Measurements from ENCODE around the gene SCT.
A peak's percentile ranks its signal among the peaks of the same experiment; 100 is the strongest.

Gene SCT

GRCh38 chr11:636511-637332 is 9.7 kb upstream of the SCT start, which contains the start of gene DRD4:
Gene DRD4, plus strand, starts transcription at chr11:637269. Its CDS starts 36 bp downstream, at chr11:637305.
- Histone ChIP-seq H3K27me3 (ENCODE audit: insufficient read depth, poor library complexity, severe bottlenecking) (no peaks in the 10 kb centered on the region), H3K9me3 (ENCODE audit: severe bottlenecking) (no peaks in the 10 kb centered on the region), H3K4me3 (ENCODE audit: severe bottlenecking) (no peak within 1 kb of the TSS), H3K4me1 (ENCODE audit: insufficient read depth, poor library complexity, severe bottlenecking) (no peaks in the 10 kb centered on the region), H3K27ac (ENCODE audit: poor library complexity, severe bottlenecking) (no peak within 1 kb of the TSS), H3K36me3 (ENCODE audit: low read depth) (no peaks in the 10 kb centered on the region)
- 0 out of 3 replicates have a peak, but pooled peaks have one; percentile 11 for ATAC-seq (ENCODE audit: low read depth)
- TF ChIP-seq, protein P1, sequence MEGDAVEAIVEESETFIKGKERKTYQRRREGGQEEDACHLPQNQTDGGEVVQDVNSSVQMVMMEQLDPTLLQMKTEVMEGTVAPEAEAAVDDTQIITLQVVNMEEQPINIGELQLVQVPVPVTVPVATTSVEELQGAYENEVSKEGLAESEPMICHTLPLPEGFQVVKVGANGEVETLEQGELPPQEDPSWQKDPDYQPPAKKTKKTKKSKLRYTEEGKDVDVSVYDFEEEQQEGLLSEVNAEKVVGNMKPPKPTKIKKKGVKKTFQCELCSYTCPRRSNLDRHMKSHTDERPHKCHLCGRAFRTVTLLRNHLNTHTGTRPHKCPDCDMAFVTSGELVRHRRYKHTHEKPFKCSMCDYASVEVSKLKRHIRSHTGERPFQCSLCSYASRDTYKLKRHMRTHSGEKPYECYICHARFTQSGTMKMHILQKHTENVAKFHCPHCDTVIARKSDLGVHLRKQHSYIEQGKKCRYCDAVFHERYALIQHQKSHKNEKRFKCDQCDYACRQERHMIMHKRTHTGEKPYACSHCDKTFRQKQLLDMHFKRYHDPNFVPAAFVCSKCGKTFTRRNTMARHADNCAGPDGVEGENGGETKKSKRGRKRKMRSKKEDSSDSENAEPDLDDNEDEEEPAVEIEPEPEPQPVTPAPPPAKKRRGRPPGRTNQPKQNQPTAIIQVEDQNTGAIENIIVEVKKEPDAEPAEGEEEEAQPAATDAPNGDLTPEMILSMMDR (IDR thresholded peaks at IDR 0.05; ENCODE audit: poor library complexity, severe bottlenecking), result no peak
- no peak for DNase-seq (ENCODE audit: low spot score)

DNA sequence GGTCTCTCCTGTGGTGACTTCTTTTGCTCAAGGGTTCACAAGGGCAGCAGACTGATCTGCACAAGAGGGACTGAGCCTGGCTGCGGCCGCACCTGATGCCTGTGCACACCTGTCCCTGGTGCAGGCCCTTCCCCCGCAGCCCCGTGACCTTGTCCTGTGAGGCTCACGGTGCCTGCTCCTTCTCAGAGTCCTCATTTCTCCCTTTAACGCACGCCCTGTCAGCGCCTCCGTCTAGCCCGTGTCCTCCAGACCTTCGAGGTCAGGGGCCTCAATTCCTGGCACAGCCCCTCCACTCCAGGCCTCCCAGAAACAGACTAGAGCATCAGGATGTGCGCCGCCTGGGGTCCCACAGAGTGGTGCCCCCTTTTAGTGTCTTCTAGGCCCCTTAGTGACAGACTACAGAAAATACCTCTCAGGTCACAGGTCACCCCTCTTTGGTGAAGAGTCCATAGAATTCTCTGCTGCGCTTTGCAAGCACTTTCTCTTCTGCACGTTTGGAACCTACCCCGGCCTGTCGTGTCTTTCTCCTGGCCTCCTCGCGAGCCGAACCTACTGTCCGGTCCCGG is 9.0 kb upstream of the SCT start:
- Histone ChIP-seq H3K4me3 (ENCODE audit: severe bottlenecking) (no peak overlapping the region), H3K9me3 (ENCODE audit: severe bottlenecking) (no peaks in the 10 kb centered on the region), H3K4me1 (ENCODE audit: insufficient read depth, poor library complexity, severe bottlenecking) (no peaks in the 10 kb centered on the region), H3K36me3 (ENCODE audit: low read depth) (no peaks in the 10 kb centered on the region), H3K27me3 (ENCODE audit: insufficient read depth, poor library complexity, severe bottlenecking) (no peaks in the 10 kb centered on the region), H3K27ac (ENCODE audit: poor library complexity, severe bottlenecking) (no peak overlapping the region)
- DNase-seq (ENCODE audit: low spot score) (no peak), ATAC-seq (ENCODE audit: low read depth) (no peak; the same call in 2 of the 3 replicates)
- TF ChIP-seq, protein P1 (IDR thresholded peaks at IDR 0.05; ENCODE audit: poor library complexity, severe bottlenecking), result no peak

- Histone ChIP-seq H3K4me1 (ENCODE audit: insufficient read depth, poor library complexity, severe bottlenecking) (no peaks in the 10 kb centered on the region), H3K9me3 (ENCODE audit: severe bottlenecking) (no peaks in the 10 kb centered on the region), H3K27ac (ENCODE audit: poor library complexity, severe bottlenecking) (no peak overlapping the region), H3K27me3 (ENCODE audit: insufficient read depth, poor library complexity, severe bottlenecking) (no peaks in the 10 kb centered on the region), H3K36me3 (ENCODE audit: low read depth) (no peaks in the 10 kb centered on the region), H3K4me3 (ENCODE audit: severe bottlenecking) (no peak overlapping the region)
- DNase-seq (ENCODE audit: low spot score) (no peak), ATAC-seq (ENCODE audit: low read depth) (no peak)
- TF ChIP-seq, protein P1 (IDR thresholded peaks at IDR 0.05; ENCODE audit: poor library complexity, severe bottlenecking), result no peak
Measured at GRCh38 chr11:630871-631270, 3.9 kb upstream of the SCT start.

DNA sequence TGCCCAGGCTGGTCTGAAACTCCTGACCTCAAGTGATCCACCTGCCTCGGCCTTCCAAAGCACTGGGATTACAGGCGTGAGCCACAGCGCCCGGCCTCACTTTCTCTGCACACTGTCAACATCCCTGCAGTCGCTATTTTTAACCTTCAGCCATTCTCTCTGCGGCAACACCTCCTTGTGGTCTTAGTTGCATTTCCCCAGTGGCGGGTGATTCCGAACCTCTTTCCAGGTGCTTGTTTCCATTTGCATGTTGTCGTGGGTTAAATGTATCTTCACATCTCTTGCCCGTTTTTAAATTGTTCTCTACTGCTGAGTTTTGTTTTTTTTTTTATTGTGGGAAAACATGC is 2.2 kb upstream of the SCT start:
- H3K9me3 ChIP-seq (ENCODE audit: severe bottlenecking), result no peaks in the 10 kb centered on the region
- H3K27ac ChIP-seq (ENCODE audit: poor library complexity, severe bottlenecking), result no peak overlapping the region
- H3K4me3 ChIP-seq (ENCODE audit: severe bottlenecking), result no peak overlapping the region
- ATAC-seq (ENCODE audit: low read depth) (no peak), DNase-seq (ENCODE audit: low spot score) (no peak)
- H3K4me1 ChIP-seq (ENCODE audit: insufficient read depth, poor library complexity, severe bottlenecking), result no peaks in the 10 kb centered on the region
- no peaks in the 10 kb centered on the region for H3K36me3 ChIP-seq (ENCODE audit: low read depth)
- TF ChIP-seq, protein P1 (IDR thresholded peaks at IDR 0.05; ENCODE audit: poor library complexity, severe bottlenecking), result no peak
- H3K27me3 ChIP-seq (ENCODE audit: insufficient read depth, poor library complexity, severe bottlenecking), result no peaks in the 10 kb centered on the region

DNA sequence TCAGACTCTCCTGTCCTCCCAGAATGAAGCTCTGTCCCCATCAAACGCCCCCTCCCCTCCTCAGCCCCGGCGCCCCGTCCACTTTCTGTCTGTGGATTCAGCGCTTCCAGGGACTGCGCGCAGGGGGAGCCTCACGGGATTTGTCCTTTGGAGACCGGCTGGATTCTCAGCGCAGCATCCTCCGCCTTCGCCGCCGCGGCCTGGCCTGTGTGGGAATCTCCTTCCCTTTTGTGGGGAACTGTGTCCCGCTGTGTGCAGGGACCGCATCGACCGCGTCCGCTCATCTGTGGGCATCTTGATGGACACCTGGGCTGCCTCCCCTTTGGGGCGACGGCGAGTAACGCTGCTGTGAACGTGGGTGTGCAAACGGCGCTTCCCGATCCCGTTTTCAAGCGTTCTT is 1.1 kb upstream of the SCT start:
- no peaks in the 10 kb centered on the region for H3K4me1 ChIP-seq (ENCODE audit: insufficient read depth, poor library complexity, severe bottlenecking)
- H3K27me3 ChIP-seq (ENCODE audit: insufficient read depth, poor library complexity, severe bottlenecking), result no peaks in the 10 kb centered on the region
- TF ChIP-seq, protein P1 (IDR thresholded peaks at IDR 0.05; ENCODE audit: poor library complexity, severe bottlenecking), result no peak
- H3K27ac ChIP-seq (ENCODE audit: poor library complexity, severe bottlenecking), result no peak overlapping the region
- H3K36me3 ChIP-seq (ENCODE audit: low read depth), result no peaks in the 10 kb centered on the region
- ATAC-seq (ENCODE audit: low read depth) (no peak), DNase-seq (ENCODE audit: low spot score) (peak; percentile 45)
- H3K9me3 ChIP-seq (ENCODE audit: severe bottlenecking), result no peaks in the 10 kb centered on the region
- no peak overlapping the region for H3K4me3 ChIP-seq (ENCODE audit: severe bottlenecking)

Measured in RWPE2 (cell line).